PFSK-1 (cell line): ENCODE measurements around the gene SCYL2.

Experiments
- FOXP2 ChIP-seq: optimal IDR thresholded peaks from 2 replicates; pipeline ENCODE3; 2011; ENCODE audit warnings: borderline replicate concordance, control low read depth, inconsistent platforms; ENCODE audit not compliant: insufficient read depth; ENCODE audit errors: extremely low read length, extremely low read depth
- POLR2AphosphoS5 ChIP-seq: IDR thresholded peaks from 2 replicates; pipeline ENCODE4 v1.6.1; 2012; ENCODE audit warnings: low read depth, mild to moderate bottlenecking, control low read depth, low read length, moderate library complexity
- REST ChIP-seq, 2 experiments: IDR thresholded peaks; 2 replicates each; pipeline versions ENCODE4 v1.6.1 to v1.8.0; 2011 to 2012; ENCODE audit warnings: low read depth in 2 of 2, low read length in 2 of 2, control low read depth in 1 of 2, inconsistent platforms in 1 of 2, mild to moderate bottlenecking in 1 of 2, moderate library complexity in 1 of 2; ENCODE audit not compliant: insufficient read depth in 1 of 2
- SIN3A ChIP-seq: IDR thresholded peaks from 2 replicates; pipeline ENCODE4 v1.6.1; 2012; ENCODE audit warnings: mild to moderate bottlenecking, low read length, moderate library complexity, borderline replicate concordance; ENCODE audit not compliant: insufficient read depth
- TAF1 ChIP-seq: IDR thresholded peaks from 2 replicates; pipeline ENCODE4 v1.6.1; 2012; ENCODE audit warnings: low read length, control low read depth, borderline replicate concordance; ENCODE audit not compliant: insufficient read depth

SCYL2 gene

GRCh38 chr12:100238801-100239200 is 28.2 kb upstream of the SCYL2 start:
- TF ChIP-seq SIN3A (no peak), FOXP2 (no peak)

DNA sequence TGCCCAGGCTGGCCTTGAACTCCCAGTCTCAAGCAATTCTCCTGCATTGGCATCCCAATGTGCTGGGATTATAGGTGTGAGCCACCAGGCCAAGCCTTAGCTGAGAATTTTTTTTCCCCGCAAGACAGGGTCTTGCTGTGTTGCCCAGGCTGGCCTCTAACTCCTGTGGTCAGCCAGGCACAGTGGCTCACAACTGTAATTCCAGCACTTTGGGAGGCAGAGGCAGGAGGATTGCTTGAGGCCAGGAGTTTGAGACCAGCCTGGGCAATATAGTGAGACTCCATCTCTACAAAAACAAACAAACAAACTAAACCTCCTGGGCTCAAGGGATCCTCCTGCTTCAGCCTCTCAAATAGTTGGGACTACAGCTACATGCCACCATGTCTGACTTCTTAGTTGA is 27.4 kb upstream of the SCYL2 start:
- TF ChIP-seq TAF1 (no peak), FOXP2 (no peak), POLR2AphosphoS5 (no peak), SIN3A (no peak), REST (IDR thresholded peaks at IDR 0.05; ENCODE audit: insufficient read depth in 1 of 2, low read depth in 2 of 2, low read length in 2 of 2) (no peak)

- no peak for TF ChIP-seq SIN3A
- no peak for TF ChIP-seq TAF1
- no peak for TF ChIP-seq REST (IDR thresholded peaks at IDR 0.05; ENCODE audit: insufficient read depth in 1 of 2, low read depth in 2 of 2, low read length in 2 of 2)
- no peak for TF ChIP-seq FOXP2
Measured at GRCh38 chr12:100243137-100243536, 23.8 kb upstream of the SCYL2 start.

- no peak for TF ChIP-seq POLR2AphosphoS5
- TF ChIP-seq SIN3A = no peak
- TF ChIP-seq FOXP2 = no peak
- TF ChIP-seq TAF1 = no peak
- no peak for TF ChIP-seq REST (IDR thresholded peaks at IDR 0.05; ENCODE audit: insufficient read depth in 1 of 2, low read depth in 2 of 2, low read length in 2 of 2)
Measured at GRCh38 chr12:100247765-100248164, 19.2 kb upstream of the SCYL2 start.

- TF ChIP-seq SIN3A (no peak), FOXP2 (no peak), REST (IDR thresholded peaks at IDR 0.05; ENCODE audit: insufficient read depth in 1 of 2, low read depth in 2 of 2, low read length in 2 of 2) (no peak), TAF1 (no peak), POLR2AphosphoS5 (no peak)
Measured at GRCh38 chr12:100248886-100249285, 18.1 kb upstream of the SCYL2 start.

GRCh38 chr12:100249941-100250340 is 17.0 kb upstream of the SCYL2 start:
- TF ChIP-seq POLR2AphosphoS5 = no peak
- TF ChIP-seq REST (IDR thresholded peaks at IDR 0.05; ENCODE audit: insufficient read depth in 1 of 2, low read depth in 2 of 2, low read length in 2 of 2) = no peak
- no peak for TF ChIP-seq SIN3A
- TF ChIP-seq FOXP2 = no peak
- TF ChIP-seq TAF1 = no peak
